Activated CD4-positive, CD25-positive, alpha-beta regulatory T cell (primary cell): ENCODE results near the gene C5orf15.

Source experiments
- DNase-seq, 4 experiments: peaks; one replicate each; lab custom pipeline; 2025; lab: John Stamatoyannopoulos, UW

C5orf15 gene

DNA sequence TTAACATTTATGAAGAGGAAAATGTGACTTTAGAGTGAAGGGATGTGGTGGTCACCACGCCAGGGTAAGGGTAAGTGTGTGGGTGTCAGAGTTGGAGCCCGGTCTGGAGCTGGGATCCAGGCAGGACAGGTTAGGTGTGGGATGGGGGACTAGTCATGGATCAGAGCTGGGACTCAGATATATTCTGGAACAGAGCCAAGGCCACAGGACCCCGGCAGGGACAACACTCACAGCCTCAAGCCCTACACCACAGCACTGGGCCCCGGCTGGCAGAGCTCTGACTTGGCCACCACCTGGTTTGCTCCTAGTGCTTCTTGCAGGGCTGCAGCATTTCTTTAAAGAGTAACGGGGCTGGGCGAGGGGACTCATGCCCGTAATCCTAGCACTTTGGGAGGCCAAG lies 47.4 kb downstream of the C5orf15 start:
- DNase-seq = no peak

DNA sequence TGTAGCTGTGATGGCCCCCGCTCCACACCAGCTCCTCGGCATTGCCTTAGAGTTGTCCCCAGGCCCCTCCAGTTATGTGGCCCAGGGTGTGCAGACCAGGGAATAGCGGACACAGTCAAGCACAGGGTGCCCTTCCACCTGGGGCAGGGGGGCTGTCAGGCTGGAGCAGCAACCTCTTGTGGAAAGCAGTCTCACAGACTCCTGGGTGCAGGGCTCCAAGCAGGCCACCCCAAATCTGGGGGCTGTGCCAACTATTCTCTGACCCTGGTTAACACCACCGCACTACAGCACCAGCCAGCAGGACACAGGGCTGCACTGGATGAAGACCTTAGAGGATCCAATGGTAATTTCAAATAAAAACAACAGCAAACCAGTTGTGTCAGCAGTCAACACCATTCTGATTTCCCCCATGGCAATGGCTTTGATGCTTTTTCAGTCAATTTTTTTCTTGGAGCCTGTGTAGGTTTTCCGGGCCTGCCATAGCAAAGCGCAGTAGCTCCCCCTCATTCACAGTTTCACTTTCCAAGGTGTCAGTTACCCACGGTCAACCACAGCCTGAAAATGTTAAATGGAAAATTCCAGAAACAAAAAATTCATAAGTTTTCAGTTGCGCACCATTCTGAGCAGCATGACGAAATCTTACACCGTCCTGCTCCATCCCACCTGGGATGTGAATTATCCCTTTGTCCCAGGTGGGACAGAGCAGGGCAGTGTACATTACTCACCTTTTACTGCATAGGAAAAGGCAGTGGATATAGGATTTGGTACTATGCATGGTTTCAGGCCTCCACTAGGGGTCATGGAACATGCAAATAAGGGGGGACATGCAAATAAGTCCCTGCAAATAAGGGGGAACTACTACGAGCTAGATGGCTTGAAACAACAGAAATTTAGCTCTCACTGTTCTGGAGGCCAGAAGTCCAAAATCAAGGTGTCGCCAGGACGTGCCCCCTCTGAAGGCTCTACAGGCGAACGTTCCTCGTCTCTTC lies 49.0 kb downstream of the C5orf15 start:
- DNase-seq = no peak

DNA sequence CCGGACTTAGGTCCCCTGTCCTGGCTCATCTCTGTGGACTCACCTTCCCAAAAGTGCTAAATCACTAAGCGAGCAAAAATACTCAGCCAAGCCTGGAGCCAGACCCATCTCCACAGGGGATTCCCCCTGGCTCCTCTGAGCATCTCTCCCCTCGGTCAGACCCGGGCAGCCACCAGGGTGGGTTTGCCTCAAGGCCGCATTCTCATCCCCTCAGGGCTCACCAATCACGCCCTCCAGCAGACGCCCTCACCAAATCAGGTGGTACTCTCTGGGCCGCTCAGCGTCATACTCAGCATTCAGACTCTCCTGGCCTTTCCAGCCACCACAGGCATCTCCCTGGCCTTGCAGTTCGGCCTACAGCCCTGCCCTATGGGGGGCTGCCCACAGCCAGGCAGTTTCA lies 49.7 kb downstream of the C5orf15 start:
- DNase-seq = no peak

DNA sequence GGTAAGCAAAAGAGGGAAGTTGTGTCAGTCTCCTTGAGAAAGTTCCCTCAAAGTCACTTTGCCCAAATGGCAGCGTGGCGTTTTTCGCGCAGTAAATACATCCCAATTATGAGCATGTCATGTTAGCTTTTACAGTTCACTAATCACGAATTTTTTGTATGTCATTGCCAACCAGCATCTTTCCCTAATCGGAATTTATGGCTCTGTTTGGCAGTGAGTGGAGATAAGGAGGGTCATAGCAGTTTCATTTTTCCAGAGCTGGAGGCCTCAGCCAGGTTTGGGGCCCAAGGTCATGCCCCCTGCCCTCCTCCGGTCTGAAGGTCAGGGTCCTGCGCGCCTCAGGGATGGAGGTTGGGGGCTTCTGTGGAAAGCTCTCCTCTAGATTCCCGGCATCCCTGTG lies 50.1 kb downstream of the C5orf15 start:
- no peak for DNase-seq

DNA sequence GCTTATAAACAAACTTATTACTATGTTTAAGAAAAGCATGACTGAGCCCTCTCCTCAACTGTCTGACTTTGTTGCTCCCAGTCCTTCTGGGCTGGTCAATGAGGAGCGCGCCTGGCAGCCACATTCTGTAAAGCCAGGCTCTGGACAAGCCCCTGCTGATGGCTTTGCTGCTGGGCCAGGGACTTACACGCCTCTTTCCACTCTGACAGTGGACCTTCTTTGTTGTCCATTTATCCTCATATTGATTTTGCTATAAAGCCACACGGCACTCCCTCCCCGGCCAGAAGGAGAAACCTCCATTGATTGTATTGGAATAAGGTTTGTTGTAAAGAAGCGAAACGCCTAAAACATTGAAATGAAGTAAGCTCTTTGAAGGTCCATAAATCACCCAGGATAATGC lies 50.6 kb downstream of the C5orf15 start:
- no peak for DNase-seq

DNA sequence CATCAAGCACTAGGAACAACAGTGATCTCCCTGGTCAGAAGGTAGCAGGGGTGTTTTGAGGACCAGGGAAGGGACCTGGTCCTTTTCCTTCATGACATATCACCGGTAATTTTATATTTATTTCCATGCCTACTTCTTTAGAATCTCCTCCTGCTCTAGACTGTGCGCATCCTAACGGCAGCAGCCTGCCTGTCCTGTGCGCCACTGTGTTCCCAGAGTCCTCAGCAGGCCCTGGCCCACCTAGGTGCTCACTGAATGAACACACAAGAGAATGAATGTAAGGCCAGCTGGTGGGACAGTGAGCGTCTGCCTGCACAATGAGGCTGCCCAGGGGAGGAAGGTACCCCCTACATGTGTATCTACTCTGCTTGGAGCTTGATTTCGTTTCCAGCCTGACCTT lies 51.5 kb downstream of the C5orf15 start:
- DNase-seq = no peak

DNA sequence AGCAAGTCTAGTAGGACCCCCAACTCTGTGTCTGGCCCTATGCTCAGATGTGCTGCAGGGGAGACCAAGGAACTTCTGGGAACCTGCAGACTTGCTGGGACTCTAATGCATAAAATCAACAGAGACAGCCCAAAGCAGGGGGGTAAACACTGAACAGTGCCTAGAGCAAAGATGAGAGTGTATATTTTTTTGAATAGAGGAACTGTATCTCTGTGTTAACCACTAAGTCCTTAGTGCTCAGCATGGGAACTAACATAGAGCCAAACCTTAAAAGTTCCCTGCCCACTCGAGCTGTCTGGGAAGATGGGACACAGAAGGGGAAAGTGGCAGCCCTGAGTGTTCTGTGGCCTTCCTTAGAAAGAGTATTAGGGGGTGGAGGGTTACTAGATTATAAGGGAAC lies 51.9 kb downstream of the C5orf15 start:
- no peak for DNase-seq

DNA sequence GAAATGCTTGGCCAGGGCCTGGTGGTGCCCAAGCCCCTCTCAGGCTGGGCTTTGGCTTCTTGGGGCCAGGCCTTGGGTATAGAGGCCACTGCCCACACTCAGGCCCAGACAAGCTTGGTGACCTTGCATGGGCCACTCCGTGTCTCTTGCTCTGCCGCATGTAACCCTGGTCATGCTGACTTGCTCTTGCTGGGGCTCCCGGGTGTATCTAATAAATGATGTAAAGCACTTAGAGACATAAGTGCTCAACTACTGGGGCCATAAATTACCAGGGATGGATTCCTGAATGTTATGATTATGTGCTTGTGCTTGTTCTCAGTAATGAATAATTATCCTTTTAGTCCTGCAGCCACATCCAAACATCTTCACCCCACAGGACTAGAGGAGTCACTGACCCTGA lies 54.0 kb downstream of the C5orf15 start:
- no peak for DNase-seq

DNA sequence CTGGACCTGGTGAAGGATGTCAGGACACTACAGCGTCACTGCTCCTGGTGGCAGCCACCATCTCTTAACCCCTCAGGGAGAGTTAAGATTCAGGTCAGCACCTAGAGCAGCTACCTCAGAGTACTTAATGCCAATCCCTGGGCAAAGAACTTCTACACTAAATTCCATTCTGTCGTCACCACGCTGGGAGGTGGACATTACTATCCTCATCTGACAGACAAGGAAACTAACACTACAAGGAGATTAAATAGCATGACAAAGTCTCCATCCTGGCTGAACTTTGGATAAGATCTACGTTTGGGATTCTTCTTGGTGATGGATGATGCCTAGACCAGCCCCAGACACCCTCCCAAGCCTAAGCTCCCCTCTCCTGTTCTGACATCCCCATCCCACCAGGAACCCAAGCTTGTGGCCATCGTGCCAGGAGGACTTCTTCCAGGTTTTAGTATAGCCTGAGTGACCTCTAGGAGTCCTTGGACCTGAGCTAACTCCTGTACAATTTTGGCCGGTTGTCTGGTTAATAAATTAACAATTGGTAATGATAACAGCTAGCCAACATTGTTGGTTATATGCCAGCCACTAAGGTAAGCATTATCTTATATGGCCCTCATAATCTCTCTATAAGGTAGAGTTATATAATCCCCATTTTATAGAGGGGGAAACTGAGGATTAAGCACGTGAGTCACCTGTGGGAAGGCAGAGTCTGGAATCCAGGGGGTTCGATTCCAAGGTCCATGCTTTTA lies 54.8 kb downstream of the C5orf15 start:
- DNase-seq = no peak

DNA sequence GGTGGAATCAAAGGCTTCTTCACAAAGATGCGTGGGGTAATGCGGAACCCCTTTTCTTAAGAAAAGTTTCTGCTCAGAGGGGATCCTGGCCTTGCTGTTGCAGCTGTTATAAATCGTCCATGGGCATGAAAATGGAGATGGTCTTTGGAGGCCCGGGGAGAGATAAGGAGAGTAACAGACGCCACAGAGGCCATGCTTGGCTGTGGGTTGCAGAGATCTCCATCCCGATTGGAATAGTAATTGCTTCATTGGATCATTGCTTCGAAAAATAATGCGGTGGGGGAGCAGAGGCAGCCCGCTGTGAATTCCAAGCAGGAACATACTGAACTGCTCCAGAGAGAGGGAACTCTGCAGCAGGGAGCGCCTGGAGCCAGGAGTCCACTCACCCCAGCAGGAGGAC lies 55.5 kb downstream of the C5orf15 start:
- DNase-seq = no peak

DNA sequence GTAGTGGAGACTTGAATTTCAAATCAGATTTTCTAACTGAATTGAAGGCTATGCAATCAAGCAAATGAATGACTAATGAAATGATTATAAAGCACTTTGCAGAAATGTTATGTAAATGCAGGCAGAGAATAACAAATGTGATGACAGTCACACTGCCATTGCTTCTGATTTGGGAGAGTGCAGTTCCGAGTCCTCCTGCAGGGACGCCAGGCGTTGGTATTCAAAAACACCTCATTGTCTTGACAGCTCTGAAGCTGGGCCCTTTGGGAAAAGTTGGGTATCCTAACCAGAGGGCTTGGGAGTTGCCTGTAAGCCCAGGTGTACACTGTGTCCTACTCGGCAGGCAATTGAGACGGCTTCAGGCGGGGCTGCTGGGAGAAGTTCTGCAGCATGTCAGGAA lies 57.9 kb downstream of the C5orf15 start:
- no peak for DNase-seq

DNA sequence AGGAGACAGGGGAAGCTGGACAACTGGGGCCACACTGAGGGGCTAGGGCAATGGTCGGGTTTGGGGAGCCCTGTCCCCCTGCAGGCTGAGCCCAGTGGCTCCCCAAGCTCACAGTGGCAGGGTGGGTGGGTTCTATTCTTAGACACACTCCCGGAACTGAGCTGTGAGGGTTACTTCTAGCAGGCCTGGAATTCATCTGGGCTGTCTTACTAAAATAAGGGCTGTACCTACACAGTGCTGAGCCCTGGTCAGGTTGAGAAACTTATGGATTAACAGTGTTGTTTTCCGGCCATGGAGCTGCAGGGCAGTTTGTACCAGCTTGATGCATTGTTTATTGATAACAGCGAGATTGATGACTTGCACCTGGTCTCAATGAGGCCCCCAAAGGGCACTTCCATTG lies 58.8 kb downstream of the C5orf15 start:
- DNase-seq = no peak

DNA sequence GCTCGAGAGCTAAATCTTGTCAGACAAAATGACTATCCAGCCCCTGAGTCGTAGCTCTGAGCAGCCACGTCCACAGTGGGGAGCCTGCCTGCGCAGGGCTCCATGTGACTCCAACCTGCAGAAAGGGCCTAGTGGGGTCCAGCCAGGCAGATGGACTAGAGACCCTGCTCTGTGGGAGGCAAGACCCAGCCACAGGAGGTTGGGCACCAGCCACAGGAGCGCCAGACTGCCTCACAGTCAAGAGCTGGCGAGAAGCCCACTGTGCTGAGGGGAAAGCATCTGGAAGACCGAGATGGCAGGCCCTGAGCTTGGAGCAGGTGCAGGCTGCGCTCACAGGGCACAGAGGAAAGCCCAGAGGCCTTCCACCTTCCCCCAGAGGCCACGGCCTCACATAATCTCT lies 61.4 kb downstream of the C5orf15 start:
- no peak for DNase-seq

DNA sequence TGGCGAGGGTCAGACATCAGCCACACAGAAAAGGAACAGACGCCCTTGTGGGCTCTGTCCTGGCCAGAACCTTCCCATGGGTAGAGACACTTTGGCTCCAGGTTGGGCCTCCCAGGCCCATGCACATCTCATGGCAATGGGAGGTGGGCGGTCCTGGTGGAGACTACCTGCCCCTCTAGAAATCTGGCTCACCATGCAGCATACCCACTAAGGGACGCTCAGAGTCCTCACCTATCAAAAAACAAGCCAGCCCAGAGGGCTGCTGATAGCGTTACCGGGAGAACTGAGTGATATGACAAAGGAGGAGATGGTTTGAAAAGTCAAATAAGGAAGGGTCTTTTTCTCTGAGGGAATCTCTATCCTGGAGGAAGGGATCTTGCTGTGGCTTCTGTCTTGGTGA lies 62.1 kb downstream of the C5orf15 start:
- no peak for DNase-seq
